Dermis blood vessel endothelial cell (primary cell): Measurements from ENCODE around the gene AKAP6. TPM values are rescaled to one million over a fixed set of nuclear protein-coding genes. Genes with fewer than 3 reads are reported as not detected.

ENCODE experiments used
- DNase-seq: peaks from one replicate; pipeline ENCODE4 v3.0.0; 2010
- total RNA-seq: library from RNA; depleted of rRNA; stranded (reverse); fragments of >200 nt; gene quantifications from 2 replicates; pipeline ENCODE4 v1.2.3, GENCODE V29; 2014

Gene AKAP6
- total RNA-seq, result 0.51 and 0.79 TPM in 2 replicates

DNA sequence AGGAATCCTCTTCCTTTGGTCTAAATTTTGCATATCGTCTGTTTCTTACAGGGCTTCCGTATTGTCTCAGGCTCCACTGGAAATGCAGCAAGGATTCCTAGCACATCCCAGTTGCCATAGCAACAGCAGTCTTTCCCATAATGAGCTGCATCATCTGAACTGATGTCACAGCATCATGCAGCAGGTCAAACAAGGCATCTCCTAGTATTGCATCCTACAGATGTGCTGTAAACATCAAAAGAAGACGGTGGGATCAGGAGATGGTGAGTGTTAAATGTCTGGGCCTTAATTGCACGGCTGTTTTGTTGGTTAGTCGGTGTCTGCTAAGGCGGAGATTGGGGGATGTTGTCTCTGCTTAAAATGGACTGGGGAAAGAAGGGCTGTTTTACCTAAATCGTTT is at the start of gene AKAP6:
Gene AKAP6 (plus strand): TSS at position 153 of the 400 bp plus-strand sequence. CDS start 104,196 bp downstream, outside the sequence.
- no peak for DNase-seq

- no peak for DNase-seq
Measured at GRCh38 chr14:32286602-32287001, 42.5 kb upstream of the AKAP6 start.

DNA sequence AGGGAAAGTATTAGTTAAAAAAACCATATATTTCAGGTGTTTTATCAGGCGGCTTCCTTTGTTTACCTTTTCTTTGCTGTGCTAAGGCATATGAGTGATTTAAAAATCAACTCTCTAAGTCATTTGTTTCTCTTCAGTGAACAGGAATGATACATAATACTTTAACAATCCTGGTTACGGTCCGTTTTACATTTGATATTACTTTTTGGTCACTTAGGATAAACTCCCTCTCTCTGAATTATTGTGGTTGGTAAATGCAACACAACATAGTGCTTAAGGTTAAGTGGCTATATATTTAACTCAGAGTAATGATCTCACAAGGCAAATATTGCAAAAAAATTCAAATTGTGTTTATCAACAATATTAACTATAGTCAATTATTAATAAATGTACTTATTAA is 32.7 kb upstream of the AKAP6 start:
- no peak for DNase-seq

DNA sequence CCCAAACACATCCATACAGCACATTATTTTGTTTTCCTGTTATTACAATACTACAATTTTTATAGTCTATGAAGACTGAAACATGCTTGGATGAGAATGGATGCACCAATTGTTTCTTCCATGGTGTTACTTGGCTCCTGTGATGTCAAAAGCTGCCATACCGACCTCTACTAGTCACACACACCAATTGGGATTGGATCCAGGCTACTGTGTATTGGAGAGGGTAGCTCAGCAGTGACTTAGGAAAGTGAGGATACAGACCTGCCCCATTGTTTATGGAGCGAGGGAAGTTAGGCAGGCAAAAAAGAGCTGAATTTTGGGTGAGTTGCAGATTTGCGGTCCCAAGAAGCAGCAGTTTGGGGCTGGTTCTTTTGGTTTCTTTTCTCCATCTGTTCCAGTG is 30.8 kb upstream of the AKAP6 start:
- DNase-seq, result no peak

DNA sequence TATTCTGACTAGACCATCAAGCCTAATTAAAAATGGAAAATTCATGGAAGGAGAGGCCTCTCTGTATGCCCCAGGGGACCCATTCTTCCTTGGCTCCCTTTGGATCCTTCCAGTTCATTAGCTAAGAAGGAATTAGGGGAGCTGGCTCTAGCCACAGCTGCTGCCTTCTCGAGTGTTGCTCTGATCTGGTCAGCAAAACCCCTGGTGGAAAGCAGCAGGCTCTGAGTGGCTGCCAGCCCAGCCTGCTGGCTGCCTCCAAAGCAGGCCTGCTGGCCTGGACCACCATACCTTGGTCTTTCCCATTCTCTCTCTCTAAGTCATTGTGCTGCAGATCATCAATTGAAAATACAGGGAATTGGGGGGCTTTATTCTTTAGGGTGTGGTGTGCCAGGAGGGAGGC is 29.0 kb upstream of the AKAP6 start:
- no peak for DNase-seq

GRCh38 chr14:32303865-32304264 is 25.2 kb upstream of the AKAP6 start:
- no peak for DNase-seq

DNA sequence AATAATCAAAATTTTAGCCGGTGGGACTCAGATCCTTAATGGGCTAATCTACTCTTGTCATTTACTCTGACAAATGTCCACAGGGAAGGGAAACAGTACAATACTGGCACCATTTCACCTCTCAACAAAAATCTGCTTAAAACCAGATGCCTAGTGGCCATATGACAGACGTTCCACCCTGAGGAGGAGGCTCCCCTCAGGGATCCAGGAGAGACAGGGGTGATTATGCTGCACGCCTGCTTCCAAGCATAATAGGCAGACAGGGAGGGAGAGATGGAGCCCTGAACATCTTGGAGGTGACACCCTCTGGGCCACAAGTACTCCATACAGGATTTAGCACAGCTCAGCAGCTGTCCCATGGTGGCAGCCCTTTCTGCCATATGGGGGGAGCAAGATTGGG is 24.8 kb upstream of the AKAP6 start:
- no peak for DNase-seq

- no peak for DNase-seq
Measured at GRCh38 chr14:32306549-32306948, 22.5 kb upstream of the AKAP6 start.

DNA sequence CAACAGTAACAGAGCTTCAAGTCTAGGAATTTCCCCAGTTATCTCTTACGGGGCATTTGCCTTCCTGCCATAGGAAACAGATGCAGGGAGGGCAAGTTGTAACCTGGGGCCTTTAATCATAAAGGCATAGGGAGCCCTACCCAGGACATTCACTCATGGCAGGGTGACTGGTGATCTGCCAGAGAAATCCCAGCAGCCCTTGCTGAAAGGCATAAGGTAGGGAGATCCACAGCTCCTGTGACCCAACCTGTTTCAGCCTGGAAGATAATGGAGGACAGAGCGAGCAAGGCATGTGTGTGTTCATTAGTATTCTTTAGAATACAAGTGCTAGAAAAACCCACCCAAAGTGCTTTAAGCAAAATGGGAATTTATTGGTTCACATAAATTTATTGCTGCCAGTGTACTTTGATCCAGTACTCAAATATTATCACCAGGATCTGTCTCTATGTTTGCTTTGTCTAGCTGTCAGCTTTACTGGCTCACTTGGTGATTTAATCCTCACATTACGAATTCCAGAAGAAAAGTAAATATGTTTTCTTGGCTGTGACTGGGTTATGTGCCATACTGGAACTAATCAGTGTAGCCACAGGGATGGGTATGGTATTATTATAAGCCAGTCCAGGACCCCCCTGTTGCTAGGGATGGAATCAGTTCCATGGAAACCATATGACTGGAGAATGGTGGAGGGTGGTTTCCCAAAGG is 21.1 kb upstream of the AKAP6 start:
- no peak for DNase-seq

DNA sequence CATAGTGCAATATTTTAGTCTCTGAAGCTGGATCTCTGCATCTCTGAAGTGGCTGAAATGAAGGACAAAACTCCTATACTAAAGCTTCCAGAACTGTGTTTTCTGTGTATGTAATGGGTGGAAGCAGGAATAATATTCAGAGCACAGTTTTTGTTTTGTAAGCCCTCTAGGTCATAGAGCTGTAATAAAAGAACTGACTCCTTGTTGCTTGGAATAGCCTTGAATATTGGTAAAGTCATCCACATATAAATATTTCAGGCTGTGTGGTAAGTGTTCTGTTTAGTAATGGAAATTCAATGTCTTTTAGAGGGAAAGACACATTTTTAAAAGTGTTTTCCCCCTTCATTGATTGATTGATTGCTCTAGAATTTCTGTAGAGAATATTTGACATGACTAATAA is 18.2 kb upstream of the AKAP6 start:
- DNase-seq, result no peak

DNA sequence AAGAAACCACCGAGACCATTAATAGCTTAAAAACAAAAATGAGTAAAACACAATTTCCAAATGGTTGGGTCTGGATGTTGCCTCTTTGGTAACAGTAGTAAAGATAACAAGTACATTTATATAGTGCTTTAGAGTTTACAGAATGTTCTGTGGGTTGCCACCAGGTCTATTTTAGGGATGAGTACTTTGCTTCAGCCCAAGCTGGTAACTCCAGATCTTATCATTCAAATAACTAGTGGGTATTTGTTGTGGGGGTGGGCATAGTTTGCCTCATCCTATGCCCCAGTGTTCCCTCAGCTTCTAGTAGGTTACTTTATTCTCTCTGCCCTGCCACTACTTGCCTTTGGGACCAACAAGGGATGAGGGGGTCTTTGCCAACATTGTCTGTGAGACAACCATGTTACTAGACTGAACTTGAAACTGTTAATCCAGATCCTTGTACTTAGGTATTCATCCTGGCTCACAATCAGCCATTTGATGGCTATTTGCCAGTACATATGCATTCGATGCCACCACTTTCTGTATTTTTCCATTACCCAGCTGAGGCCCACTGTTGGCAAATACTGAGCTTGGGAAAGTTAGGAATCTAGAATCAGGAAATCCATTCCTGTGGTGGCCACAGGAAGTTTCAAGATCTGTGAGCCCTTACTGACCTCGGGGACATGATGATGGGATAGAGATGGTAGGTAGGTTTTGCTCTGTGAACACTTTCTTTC is 17.6 kb upstream of the AKAP6 start:
- no peak for DNase-seq

DNA sequence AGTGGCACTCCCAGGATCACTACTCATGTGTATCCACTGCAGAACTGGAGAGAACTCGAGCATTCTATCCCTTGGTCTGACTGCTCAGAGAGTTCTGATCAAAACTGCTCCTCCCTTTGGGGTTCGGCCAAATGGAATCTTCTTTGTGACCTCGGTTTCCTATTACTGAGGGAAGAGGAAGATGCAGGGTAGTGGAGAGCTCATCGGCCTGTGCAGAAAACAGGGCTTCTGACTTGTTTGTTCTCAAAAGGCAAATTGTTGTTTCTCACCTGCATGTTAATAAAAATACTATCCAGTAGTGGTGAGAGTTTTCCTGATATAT is 17.1 kb upstream of the AKAP6 start:
- DNase-seq, result no peak

DNA sequence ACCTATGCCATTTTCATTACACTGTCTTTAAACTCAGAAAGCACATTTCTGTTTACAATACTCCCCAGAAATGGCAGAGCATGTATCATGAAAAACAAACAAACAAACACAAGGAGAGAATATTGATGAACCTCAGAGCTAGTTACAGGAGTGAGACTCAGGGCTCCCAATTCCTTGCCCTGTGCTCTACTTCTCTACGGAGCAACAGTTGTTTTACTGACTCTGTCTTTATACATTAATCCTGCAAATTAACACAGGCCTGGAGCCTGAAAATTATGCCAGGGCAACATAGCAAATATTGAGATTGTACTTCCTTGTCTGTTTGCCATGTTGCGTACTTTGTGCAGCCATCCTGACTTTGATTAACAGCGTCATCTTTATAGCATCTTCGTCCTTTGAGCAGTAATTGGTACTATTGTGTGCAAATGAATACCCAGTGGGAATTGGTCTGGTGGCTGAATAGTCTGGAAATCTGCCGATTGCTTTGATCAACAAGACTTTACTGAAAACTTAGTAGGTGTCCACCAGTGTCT is 15.2 kb upstream of the AKAP6 start:
- DNase-seq, result no peak

GRCh38 chr14:32318087-32318795 is 10.9 kb upstream of the AKAP6 start:
- DNase-seq, result no peak

DNA sequence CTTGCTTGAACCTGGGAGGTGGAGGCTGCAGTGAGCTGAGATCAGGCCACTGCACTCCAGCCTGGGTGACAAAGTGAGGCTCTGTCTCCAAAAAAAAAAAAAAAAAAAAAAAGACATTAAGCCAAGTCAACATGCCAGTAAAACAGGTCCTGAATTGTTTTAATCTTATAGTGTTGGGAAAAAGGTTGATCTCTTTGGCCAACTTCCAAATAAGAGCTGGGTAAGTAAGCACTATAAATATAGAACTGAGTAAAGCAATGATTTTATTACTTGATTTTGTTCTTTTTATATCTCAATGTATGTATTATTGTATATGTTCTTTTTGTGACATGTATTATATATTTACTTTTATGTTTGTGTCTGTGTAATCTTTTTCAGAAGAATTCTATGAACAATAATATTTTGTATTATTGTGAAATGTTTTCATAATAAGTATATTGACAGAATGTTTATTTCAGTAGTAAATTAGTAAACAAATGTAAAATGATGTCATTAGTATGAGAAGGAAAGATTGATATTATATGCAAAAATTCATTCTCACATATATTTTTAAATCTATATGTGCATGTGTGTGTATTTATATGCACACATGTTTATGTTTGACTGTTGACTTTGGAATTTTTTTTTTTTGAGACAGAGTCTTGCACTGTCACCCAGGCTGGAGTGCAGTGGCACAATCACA is 9.6 kb upstream of the AKAP6 start:
- no peak for DNase-seq

- no peak for DNase-seq
Measured at GRCh38 chr14:32324601-32325000, 4.5 kb upstream of the AKAP6 start.

DNA sequence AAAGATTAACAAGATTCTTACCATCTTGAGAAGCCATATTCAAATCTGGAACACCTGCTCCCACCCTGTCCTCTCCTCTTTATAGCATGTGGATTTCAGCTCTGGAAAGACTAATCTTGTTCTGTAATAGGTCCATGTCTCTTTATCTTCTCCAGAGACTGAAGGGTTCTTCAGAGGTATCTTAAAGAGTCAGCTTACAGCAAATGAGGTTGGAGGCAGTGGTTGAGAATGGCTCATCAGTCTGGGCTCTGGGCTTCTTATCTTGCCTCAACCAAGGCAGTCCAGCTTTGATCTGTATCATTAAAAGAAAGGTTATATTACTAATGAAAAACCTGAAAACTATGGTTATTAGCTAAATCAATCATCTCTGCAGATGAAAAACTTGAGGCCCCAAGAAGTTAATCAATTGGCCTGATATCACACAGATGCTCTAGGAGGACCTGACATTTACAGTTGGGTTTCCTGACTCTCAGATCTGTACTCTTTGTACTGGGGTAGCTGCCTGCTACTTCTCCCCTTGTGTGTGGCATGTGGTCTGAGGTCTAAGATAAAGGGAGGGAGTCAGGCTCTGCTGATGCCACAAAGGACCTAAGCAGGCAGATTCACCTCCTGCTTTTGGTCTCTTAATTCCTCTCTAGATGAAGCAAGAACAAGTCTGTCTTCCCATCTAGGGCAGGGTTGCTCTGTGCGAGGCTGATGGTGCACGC is 1.7 kb upstream of the AKAP6 start:
- DNase-seq, result no peak

GRCh38 chr14:32329690-32330285 is 690 bp downstream of the AKAP6 start:
- DNase-seq, result no peak

DNA sequence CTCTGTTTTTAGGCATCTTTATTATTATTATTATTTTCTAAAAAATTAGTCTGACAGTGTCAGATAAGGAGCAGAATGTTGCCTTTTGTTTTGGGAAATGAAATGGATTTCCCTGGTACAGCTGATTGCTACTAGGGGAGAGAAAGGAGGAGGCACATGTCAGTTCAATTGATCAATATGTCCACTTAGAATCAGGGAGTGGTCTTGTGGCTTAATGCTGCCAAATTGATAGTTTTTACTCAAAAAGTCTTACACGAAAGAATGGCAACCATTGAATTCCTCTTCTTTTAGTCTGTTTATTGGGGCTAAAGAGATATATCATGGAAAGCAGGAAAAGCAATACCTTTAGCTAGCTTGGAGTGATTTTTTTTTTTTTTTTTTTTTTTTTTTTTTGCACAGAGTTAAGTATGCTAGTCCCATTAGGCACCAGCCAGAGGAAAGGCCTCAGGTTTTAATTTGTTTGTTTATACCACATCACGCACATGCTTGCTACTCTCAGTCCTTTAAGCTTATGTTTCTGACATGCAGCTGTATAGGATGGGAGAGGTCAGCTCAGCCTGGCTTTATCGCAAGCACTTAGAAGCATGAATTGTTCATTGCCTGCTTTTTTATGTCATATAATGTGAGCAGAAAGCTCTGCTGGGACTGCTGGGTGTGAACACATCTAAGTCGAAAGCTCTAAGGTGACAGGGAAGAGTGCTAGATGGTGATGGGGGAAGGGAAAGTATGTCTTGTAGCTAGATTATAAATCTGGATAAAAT is 1.4 kb downstream of the AKAP6 start:
- DNase-seq, result no peak

DNA sequence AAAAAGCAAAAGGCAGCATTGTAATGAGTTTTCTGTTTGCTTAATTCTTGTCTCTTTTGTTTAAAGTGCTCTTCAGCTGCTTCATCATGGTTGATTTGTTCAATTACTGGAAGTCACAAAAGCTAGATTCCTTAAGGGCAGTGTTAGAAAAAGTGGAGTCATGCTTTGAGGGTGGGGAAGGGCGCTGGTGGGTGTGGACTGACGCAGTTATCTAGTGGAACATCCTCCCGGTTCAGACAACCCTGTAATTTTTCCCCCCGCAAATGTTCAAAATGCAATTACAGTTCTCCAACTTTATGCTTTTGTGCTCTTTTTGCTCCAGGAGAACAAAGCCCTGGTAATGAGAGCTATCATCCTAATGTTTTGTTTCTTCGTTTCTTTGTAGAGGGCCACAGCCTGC is 2.1 kb downstream of the AKAP6 start:
- no peak for DNase-seq
